Adrenal gland (tissue), 12 donors: ENCODE data around the gene DSN1. TPM values are rescaled to one million over a fixed set of nuclear protein-coding genes. Genes with fewer than 3 reads are reported as not detected.

Source experiments
- DNase-seq, 7 donors: peaks; one replicate each; pipeline ENCODE4 v3.0.0-alpha.2; 2019 to 2020
- H3K27ac ChIP-seq, 5 donors: fragments of 200-600 bp; sonication (generic) in 4 of 5; 1 replicate in 3 of 5; 2 replicates in 2 of 5; pipeline versions ENCODE4 v1.5.1 to v1.8.0; 2016 to 2020; ENCODE audit warnings: mild to moderate bottlenecking in 1 of 5
- H3K27me3 ChIP-seq: fragments of 200-600 bp; 2 replicates; pipeline ENCODE4 v1.8.0; 2021
- H3K36me3 ChIP-seq, 2 donors: fragments of 200-600 bp; replicated peaks in 1 of 2; 1 replicate in 1 of 2; 2 replicates in 1 of 2; pipeline versions ENCODE4 v1.5.1 to v1.8.0; 2018 to 2022
- H3K4me1 ChIP-seq, 2 donors: fragments of 200-600 bp; replicated peaks in 1 of 2; 1 replicate in 1 of 2; 2 replicates in 1 of 2; pipeline versions ENCODE4 v1.5.1 to v1.8.0; 2018 to 2021
- H3K4me3 ChIP-seq, 4 donors: fragments of 200-600 bp; sonication (generic) in 3 of 4; one replicate each; pipeline ENCODE4 v1.5.1; 2016 to 2018
- H3K9me3 ChIP-seq, 3 donors: fragments of 200-600 bp; sonication (generic) in 1 of 3; replicated peaks in 1 of 3; 1 replicate in 2 of 3; 2 replicates in 1 of 3; pipeline versions ENCODE4 v1.5.1 to v1.8.0; 2016 to 2021
- POLR2A ChIP-seq, 2 donors: fragments of 450-650 bp; IDR thresholded peaks; one replicate each; pipeline ENCODE4 v1.6.1; 2017; ENCODE audit warnings: antibody characterized with exemption in 2 of 2, mild to moderate bottlenecking in 2 of 2, moderate library complexity in 1 of 2
- WGBS, 4 donors: extraction: QIAGEN DNeasy Blood & Tissue Kit in 2 of 4; methylation state at CpG; one replicate each; pipeline versions ENCODE4 v1.1.5 to v1.1.7; 2013 to 2017; 5-methylcytosine and 5-hydroxymethylcytosine counted together
- intact Hi-C, 2 donors: fragments of 100-400 bp; cut with DNase I; formaldehyde crosslinking; loops; one replicate each; pipeline versions ENCODE4 v1.14.1 to v1.15.0; 2022 to 2023
- polyA plus RNA-seq, 3 donors: library from polyadenylated mRNA; stranded (reverse); fragments of 200-250 nt in 2 of 3; fragments of 350-450 nt in 1 of 3; fragmentation: Illumina TruSeq in 1 of 3; extraction: RNeasy Lipid Tissue Mini Kit (QIAGEN cat#74804) in 1 of 3; gene quantifications; one replicate each; pipeline ENCODE4 v1.2.3, GENCODE V29; 2013 to 2014
- total RNA-seq, 9 donors: library from RNA; depleted of rRNA in 4 of 9; stranded (reverse); fragments of >200 nt in 4 of 9; fragments of 120-200 nt in 1 of 9; fragmentation: NEBNext Ultra II Directional in 1 of 9; extraction: Animal tissue kit (Norgen Biotek cat#: 25700) in 1 of 9; gene quantifications; one replicate each; pipeline versions ENCODE4 v1.1.0 to v1.2.4, GENCODE V29; 2013 to 2023
- TF ChIP-seq, protein P1 (sequence below), 6 experiments: fragments of 450-650 bp in 4 of 6; fragments of 200-600 bp in 2 of 6; sonication (generic) in 1 of 6; IDR thresholded peaks; 1 replicate in 5 of 6; 2 replicates in 1 of 6; pipeline versions ENCODE4 v1.5.1 to v1.8.0; 2016 to 2021; ENCODE audit warnings: antibody characterized with exemption in 6 of 6, mild to moderate bottlenecking in 2 of 6, moderate library complexity in 1 of 6
- donor health status: healthy with polysubstance abuse.
- donor health status: Bipolar disorder and iron deficiency.
- donor health status: DM: yes; HTN: yes; CAD: no.
- donor health status: DM: no; HTN: no; CAD: no.
- donor health status: DM: no; HTN: no; CAD: no.
- donor health status: DM: yes; HTN: yes; CAD: no.

The DSN1 gene
- total and polyA plus RNA-seq, 12 donors, result 6.7 to 23.5 (median 15.5) TPM

DNA sequence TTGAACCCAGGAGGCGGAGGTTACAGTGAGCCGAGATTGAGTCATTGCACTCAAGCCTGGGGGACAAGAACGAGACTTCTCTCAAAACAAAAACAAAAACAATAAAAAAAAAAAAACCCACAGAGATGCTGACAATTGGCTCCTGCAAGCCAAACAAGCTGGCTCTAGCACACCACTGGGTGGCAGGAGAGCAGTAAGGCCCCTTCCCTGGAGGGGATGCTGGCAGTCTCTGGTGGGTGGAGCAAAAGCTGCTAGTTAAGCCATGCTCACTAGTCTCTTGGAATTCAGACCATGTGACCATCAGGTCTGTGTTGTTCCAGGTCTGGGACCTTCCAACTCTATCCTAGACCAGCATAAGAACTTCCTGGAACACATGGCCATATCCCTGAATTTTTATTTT, 18.9 kb upstream of the DSN1 start:
- no peak for TF ChIP-seq POLR2A (IDR thresholded peaks at IDR 0.05)
- TF ChIP-seq, protein P1, sequence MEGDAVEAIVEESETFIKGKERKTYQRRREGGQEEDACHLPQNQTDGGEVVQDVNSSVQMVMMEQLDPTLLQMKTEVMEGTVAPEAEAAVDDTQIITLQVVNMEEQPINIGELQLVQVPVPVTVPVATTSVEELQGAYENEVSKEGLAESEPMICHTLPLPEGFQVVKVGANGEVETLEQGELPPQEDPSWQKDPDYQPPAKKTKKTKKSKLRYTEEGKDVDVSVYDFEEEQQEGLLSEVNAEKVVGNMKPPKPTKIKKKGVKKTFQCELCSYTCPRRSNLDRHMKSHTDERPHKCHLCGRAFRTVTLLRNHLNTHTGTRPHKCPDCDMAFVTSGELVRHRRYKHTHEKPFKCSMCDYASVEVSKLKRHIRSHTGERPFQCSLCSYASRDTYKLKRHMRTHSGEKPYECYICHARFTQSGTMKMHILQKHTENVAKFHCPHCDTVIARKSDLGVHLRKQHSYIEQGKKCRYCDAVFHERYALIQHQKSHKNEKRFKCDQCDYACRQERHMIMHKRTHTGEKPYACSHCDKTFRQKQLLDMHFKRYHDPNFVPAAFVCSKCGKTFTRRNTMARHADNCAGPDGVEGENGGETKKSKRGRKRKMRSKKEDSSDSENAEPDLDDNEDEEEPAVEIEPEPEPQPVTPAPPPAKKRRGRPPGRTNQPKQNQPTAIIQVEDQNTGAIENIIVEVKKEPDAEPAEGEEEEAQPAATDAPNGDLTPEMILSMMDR (IDR thresholded peaks at IDR 0.05), result peak in 2 of 6 experiments; percentile 16 to 25
- no peak overlapping the region for H3K4me3 ChIP-seq
- H3K36me3 ChIP-seq, result peaks cover 0 to 58% of the 10 kb centered on the region in 2 donors
- peaks cover 4 to 13% of the 10 kb centered on the region in 2 donors for H3K4me1 ChIP-seq
- no peaks in the 10 kb centered on the region for H3K9me3 ChIP-seq
- H3K27ac ChIP-seq, result no peak overlapping the region
- intact Hi-C loops, result no loop called here
- no peak for DNase-seq
- 47 to 65% (median 54%) methylated on average over 3 of the region's 3 CpGs for WGBS, 4 donors
- no peaks in the 10 kb centered on the region for H3K27me3 ChIP-seq

DNA sequence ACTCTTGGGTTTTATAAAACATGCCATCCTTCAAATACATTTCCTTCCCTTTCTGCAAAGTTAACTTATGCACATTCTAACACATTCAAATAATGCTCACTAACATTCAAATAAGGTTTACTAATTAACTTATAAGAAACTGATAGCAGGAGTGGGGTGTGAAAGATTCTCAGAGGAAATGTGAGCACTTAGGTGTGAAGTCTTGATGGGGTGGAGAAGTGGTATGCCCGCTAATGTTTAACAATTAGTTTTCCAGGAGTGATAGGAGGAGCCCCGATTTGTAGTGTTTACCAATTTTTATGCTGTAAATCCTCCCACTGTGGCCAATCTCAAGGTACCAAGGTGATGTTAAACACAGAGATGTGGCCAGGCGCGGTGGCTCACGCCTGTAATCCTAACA, 18.3 kb upstream of the DSN1 start:
- intact Hi-C loops, result no loop called here
- no peaks in the 10 kb centered on the region for H3K27me3 ChIP-seq
- H3K27ac ChIP-seq, result no peak overlapping the region
- no peak for DNase-seq
- TF ChIP-seq, protein P1 (IDR thresholded peaks at IDR 0.05), result no peak
- no peak for TF ChIP-seq POLR2A (IDR thresholded peaks at IDR 0.05)
- peaks cover 0 to 54% of the 10 kb centered on the region in 2 donors for H3K36me3 ChIP-seq
- H3K4me3 ChIP-seq, result no peak overlapping the region
- H3K9me3 ChIP-seq, result no peaks in the 10 kb centered on the region
- WGBS, 4 donors, result 87 to 99% (median 94%) methylated on average over 5 of the region's 5 CpGs
- H3K4me1 ChIP-seq, result peaks cover 4 to 13% of the 10 kb centered on the region in 2 donors

DNA sequence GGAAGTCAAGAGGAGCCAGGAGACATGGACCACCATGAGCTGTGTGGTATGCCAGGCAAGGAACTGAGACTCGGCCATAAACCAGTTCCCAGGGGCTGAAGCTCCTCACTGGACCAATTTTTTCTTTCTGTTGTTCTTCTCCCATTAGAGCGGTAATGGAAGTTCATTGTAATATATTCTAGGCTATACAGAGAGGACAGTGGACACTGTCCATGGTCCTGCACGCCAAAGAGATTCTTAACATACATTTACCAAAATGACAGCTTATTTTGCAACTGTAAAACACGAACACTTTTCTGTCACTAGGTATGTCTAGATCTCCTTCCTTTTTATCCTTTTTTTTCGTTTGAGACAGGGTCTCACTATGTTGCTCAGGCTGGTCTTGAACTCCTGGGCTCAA, 13.1 kb upstream of the DSN1 start:
- peaks cover 6 to 10% of the 10 kb centered on the region in 2 donors for H3K4me1 ChIP-seq
- peaks cover 0 to 54% of the 10 kb centered on the region in 2 donors for H3K36me3 ChIP-seq
- DNase-seq, result no peak
- intact Hi-C loops, result no loop called here
- 80 to 92% (median 90%) methylated on average over 5 of the region's 5 CpGs for WGBS, 4 donors
- no peak overlapping the region for H3K4me3 ChIP-seq
- no peak for TF ChIP-seq POLR2A (IDR thresholded peaks at IDR 0.05)
- TF ChIP-seq, protein P1 (IDR thresholded peaks at IDR 0.05), result no peak
- no peak overlapping the region for H3K27ac ChIP-seq
- H3K27me3 ChIP-seq, result no peaks in the 10 kb centered on the region
- no peaks in the 10 kb centered on the region for H3K9me3 ChIP-seq

DNA sequence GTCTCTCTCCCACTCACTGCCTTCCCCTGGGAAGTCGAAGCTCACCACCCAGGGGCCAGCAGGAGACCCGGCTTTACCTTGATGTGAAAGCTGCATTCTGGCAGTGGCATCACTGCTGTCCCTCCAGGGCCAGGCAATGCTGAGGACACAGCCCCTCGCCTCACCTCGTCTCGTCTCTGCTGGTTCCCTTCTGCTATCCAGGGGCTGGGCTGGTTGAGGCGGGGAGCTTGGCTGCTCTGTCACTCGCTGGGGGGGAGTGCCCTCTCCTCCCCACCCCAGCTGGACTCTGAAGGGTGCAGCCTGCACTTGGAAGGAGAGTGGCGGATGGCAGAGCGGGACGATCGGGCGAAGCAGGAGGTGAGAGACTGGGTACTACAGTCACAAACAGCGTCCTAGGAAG, 12.7 kb upstream of the DSN1 start:
- no peak for DNase-seq
- Histone ChIP-seq H3K27me3 (no peaks in the 10 kb centered on the region), H3K4me3 (no peak overlapping the region), H3K27ac (no peak overlapping the region), H3K4me1 (peaks cover 6 to 10% of the 10 kb centered on the region in 2 donors), H3K9me3 (no peaks in the 10 kb centered on the region), H3K36me3 (peaks cover 0 to 49% of the 10 kb centered on the region in 2 donors)
- intact Hi-C loops, result no loop called here
- TF ChIP-seq, protein P1 (IDR thresholded peaks at IDR 0.05), result no peak
- no peak for TF ChIP-seq POLR2A (IDR thresholded peaks at IDR 0.05)
- WGBS, 4 donors, result 93 to 98% (median 94%) methylated on average over 12 to 13 of the region's 13 CpGs
